Dedifferentiated amniotic fluid mesenchymal stem cell (primary cell): ENCODE measurements around the gene PASK.

ENCODE experiments used
- DNase-seq: peaks from one replicate; pipeline ENCODE4 v3.0.0-alpha.2; 2016; ENCODE audit errors: extremely low spot score

PASK gene

DNA sequence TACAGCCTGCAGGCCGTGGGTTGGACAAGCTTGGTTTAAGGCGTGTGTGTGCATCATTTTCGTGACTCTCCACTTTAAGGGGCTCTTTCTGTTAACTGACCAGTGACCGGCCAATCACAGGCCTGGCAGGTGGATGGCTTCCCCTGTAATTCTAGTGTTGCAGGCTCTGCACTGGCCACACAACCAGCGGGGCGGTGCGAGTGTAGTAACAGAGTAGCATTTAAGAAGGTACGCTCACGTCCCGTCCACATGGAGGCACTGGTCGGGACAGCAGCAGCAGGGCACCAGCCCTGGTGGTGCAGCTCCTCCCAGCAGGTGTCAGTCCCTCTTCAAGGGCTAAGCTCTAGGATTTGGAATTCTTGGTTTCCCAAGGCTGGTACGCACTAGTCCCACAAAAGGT, 31.2 kb upstream of the PASK start:
- DNase-seq: no peak

DNA sequence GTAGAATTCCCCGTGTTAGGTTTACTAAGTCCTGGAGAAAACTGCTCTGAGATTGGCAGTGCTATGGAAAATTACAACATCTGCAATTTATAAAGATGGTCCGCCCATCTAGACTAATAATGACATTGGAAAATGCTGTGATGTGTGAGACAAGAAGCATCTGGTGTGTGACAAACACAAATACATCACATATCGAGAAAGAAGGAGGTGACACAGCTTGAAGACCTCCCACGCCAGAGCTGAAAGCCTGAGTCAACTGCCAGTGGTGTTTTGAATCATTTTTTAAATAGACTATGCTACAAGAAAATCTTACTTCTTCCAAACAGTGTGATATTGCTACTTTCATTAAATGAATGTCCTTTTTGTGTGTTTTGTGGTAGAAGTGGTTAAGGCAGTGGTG, 30.6 kb upstream of the PASK start:
- no peak for DNase-seq

- no peak for DNase-seq
These were observed 29.7 kb upstream of the PASK start for GRCh38 chr2:241178961-241179360.

- DNase-seq: no peak
These were observed 28.5 kb upstream of the PASK start for GRCh38 chr2:241177526-241178334.

DNA sequence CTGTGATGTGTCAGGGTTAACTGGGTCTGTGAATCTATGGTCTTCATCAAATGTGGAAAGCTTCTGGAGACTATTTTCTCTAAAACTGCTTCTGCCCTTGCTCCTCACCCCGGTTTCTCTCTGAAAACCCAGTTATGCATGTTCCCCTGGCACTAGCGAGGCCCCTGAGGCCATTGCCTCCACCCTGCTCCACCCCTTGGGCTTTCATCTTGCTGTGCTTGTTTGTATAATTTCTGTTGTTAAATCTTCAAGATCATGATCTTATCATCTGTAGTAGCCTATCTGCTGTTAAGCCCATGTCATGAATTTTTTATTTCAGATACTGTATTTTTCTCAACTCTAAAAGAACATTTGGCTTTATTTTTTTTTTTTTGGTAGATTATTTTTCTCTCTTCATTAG, 24.3 kb upstream of the PASK start:
- DNase-seq: no peak

GRCh38 chr2:241168366-241168765, 19.1 kb upstream of the PASK start:
- DNase-seq: no peak

GRCh38 chr2:241163601-241164118, 14.4 kb upstream of the PASK start:
- DNase-seq: no peak

DNA sequence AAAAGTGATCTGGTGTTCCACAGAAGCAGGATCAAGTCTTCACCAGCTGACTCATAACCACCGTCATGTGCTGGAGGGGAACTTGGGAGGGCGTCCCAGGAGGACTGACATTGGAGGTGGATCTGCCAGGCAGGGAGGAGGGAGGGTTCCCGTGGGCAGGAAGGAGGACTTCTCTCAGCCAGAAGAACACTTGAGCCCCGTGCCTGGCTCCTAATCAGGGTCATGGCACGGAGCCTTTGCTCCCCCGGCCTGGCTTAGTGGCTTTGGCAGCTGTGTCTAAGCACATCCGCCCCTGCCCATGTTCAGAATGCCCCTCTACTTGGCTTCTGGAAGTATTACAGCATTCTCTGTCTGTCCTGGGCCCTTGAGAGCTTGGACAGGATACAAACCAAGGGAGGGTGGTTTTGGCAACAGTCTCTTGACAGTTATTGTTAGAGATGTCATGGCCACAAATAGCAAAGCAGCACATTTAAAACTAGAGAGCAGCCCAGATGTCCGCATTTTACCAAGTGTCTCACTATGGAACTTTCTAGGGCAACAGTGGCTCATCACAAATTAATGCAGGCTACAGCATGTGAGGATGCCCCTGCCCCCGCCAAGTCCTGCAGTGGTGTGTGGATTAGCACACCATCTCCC, 12.5 kb upstream of the PASK start:
- DNase-seq: peak; percentile 54

- DNase-seq: no peak
These were observed 11.0 kb upstream of the PASK start for GRCh38 chr2:241160318-241160717.

- no peak for DNase-seq
These were observed 9.8 kb upstream of the PASK start for GRCh38 chr2:241159116-241159515.

DNA sequence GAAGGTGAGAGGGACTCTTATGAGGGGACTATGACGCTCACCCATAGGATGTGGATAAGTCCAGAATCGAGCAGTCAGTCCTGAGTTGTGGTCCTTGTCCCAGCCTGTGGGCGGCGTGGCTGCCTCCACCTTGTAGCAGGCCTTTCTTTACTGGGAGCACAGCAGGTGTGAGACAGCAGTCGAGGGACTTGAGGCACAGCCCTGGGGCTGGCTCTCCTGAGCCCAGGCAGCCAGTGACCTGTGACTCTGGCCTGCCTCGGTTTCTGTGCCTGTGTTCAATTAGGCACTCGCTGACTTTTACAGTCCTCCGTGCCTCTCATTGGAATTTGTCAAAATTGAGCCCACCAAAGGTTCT, 9.3 kb upstream of the PASK start:
- no peak for DNase-seq

GRCh38 chr2:241157841-241158545, 8.7 kb upstream of the PASK start:
- no peak for DNase-seq

- DNase-seq: no peak
These were observed 7.7 kb upstream of the PASK start for GRCh38 chr2:241156971-241157441.

DNA sequence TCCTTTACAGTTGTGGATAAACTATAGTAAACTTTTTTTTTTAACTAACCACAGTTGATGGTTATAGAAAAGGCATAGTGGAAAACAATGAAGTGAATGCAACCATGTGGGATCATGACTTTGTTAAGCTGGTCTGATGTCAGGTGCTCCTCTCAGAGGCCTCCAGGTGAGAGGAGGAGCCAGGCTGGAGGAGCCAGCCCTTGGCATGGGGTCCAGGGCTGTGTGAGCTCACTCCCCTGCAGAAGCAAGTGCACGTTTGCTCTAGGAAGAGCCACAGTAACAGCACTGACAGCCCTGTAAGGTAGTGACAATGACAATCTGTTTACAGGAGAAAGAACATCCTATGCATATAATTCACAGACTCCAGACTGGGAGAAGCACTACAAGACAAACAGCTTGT, 6.7 kb upstream of the PASK start:
- DNase-seq: no peak

- no peak for DNase-seq
These were observed 5.6 kb upstream of the PASK start for GRCh38 chr2:241154915-241155314.

DNA sequence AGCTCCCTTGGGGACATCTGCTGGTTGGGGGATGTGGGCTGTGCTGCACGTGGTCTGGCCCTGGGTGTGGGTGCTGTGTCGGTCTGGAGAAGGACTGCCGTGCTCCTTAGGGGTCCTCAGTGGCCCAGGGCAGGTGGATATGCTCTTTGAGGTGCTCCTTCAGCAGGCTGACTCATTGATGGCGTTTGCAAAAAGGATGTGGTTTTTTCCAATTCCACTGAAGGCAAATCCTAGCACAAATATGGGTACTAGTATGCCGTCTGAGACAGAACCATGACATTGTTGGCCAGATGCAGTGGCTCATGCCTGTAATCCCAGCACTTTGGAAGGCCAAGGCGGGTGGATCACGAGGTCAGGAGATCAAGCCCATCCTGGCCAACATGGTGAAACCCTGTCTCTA, 4.3 kb upstream of the PASK start:
- DNase-seq: no peak

- no peak for DNase-seq
These were observed 2.8 kb upstream of the PASK start for GRCh38 chr2:241151934-241152660.

DNA sequence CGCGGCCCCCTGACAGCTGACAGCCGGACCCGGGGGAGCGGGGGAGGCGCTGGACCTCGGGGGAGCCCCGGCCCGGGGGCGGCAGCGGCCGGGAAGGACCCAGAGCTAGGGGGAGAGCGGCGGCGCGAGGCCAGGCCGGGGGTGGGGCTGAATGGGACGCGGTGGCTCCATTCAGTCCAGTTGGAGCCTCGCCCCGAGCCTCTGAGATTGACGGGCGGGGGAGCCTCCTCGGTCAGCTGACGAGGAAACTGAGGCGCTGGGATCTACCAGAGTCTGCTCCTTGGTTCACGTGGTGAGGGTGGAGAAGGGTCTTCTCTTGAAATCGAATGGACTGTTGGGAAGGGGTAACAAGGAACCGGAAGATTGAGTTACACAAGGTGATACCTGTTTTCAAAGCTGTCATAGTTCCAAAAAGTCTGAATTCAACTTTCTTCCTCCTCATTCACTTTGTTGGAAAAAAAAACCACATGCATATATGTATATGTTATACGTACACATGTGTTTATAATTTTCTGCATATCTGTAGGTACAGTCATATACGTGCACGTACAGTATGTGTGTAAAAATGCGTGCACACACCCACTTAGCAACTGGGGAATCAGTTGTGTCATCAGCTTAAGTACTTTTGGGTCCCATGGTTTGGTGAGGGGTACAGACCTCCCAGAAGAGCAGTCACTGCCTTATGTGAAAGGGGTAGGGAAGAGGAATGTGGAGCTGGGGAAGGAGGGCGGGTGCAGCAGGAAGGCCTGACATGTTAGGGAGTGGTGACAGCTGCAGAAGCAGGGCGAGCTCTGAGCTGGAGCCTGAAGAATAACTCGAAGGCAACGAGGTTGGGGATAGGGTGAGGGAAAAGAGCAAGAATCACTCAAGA, 1.6 kb upstream of the PASK start:
- no peak for DNase-seq

- peak; percentile 94 for DNase-seq
These were observed 820 bp upstream of the PASK start, which contains the start of gene PPP1R7 for GRCh38 chr2:241149925-241150659. PPP1R7 (plus strand) TSS chr2:241150467; CDS start chr2:241150496, 29 bp downstream.

- DNase-seq: no peak
These were observed 328 bp upstream of the PASK start for GRCh38 chr2:241149675-241149924.
